ENCODE data around the gene CNNM3.

Gene CNNM3

GRCh38 chr2:96878171-96878570, 62.1 kb downstream of the CNNM3 start:
- DNase-seq (ENCODE audit: low read depth in 2 of 2), result no peak

- DNase-seq (ENCODE audit: low read depth in 2 of 2), result no peak
Measured at GRCh38 chr2:96878796-96879544, 62.9 kb downstream of the CNNM3 start.

GRCh38 chr2:96879545-96880040, 63.5 kb downstream of the CNNM3 start:
- no peak for DNase-seq (ENCODE audit: low read depth in 2 of 2)

- no peak for DNase-seq (ENCODE audit: low read depth in 2 of 2)
Measured at GRCh38 chr2:96880891-96881273, 64.8 kb downstream of the CNNM3 start.

GRCh38 chr2:96881349-96882195, 65.5 kb downstream of the CNNM3 start:
- DNase-seq (ENCODE audit: low read depth in 2 of 2), result no peak

GRCh38 chr2:96882230-96882629, 66.2 kb downstream of the CNNM3 start:
- DNase-seq (ENCODE audit: low read depth in 2 of 2), result no peak

GRCh38 chr2:96882906-96883305, 66.8 kb downstream of the CNNM3 start:
- no peak for DNase-seq (ENCODE audit: low read depth in 2 of 2)

- no peak for DNase-seq (ENCODE audit: low read depth in 2 of 2)
Measured at GRCh38 chr2:96883306-96883705, 67.2 kb downstream of the CNNM3 start.
